GM15510 (cell line): ENCODE results near the gene DLX3.

Experiments used
- POLR2A ChIP-seq: IDR thresholded peaks from 3 replicates; pipeline ENCODE4 v1.6.1; 2011; ENCODE audit warnings: borderline replicate concordance; ENCODE audit not compliant: insufficient read length; ENCODE audit errors: extremely low read depth

Gene DLX3

DNA sequence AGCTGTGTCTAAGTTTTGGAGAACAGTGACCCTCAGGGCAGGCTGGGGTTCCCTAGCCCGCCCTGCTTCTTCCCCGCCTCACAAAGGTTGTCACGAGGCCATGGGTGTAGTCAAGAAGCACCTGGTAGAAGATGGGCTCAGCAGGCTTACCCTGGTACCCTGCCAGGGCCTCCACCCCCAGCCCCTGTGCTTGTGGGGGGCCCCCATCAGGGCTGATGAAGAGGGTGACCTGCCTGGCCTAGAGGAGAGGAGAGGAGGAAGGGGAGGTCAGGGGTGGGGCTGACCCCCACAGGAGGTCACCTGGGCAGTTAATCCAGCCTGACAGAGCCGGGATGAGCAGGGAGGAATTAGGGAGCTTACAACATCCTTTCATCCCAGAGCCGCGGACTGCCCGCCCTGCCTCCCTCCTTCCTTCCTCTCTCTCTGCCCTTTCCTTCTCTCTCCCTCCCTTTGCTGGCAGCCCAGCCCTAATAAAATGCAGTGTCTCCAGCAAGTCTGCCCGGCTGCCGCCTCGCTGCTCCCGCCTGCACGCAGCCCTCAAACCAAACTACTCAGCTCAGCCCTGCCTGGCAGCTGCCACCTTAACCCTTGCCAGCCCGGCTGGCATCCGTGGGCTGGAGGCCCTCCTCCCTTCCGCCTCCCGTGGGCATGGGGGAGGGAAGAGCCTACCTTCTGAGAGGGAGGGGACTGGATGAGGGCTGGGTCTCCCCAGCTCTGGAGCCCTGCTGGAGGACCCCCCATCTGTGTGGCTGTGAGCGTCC is 7.2 kb downstream of the DLX3 start:
- TF ChIP-seq POLR2A: no peak

DNA sequence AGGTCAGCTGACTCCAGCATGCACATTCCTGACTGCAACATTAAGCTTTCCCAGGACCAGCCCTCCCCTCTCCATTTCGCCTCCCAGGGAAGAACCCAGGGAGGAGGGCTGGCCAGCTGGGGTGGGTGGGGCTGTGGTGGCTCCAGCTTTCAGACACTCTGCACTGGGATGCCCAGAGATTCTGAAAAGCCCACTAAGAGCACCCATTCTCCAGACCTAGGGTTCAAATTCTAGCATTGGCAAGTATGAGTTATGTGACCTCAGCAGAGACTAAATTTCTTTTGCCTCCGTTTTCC is 7.8 kb downstream of the DLX3 start:
- no peak for TF ChIP-seq POLR2A

DNA sequence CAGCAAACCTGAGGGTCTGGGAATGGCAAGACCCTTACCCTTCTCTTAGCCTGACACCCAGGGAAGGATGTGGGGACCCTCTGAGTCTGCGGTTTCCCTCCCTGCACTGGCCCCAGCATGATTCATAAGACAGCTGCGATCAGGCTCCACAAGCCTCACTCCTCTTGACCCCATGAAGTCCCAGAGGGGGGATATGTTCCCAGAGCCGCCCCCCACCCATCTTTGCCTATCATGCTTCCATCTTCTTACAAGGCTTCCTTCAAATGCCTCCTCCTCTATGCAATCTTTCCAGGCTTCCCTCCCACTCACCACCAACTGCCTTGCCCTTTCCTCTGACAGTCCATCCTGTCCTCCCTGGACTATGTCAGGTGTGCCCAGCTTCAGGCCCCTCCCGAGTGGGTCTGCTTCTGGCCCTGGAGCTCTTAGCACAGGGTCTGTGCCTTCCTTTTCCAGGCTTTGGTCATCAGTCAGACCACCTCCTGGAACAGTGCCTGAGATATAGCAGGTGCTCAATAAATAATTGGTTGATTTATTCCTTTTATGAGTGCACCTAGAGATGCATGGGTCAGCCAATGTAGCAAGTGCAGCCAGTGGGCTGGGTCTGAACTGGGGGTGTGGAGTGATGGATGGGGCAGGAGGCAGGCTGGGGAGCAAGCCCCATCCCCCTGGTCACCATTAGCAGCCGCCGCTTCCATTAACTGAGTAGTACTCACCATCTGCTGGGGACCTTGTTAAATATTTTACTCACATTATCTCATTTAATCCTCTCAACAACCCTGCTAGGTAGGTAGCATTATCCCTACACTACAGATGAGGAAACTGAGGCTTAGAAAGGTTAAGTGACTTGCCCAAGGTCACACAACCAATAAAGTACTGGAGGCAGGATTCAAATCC is 8.4 kb downstream of the DLX3 start:
- no peak for TF ChIP-seq POLR2A

DNA sequence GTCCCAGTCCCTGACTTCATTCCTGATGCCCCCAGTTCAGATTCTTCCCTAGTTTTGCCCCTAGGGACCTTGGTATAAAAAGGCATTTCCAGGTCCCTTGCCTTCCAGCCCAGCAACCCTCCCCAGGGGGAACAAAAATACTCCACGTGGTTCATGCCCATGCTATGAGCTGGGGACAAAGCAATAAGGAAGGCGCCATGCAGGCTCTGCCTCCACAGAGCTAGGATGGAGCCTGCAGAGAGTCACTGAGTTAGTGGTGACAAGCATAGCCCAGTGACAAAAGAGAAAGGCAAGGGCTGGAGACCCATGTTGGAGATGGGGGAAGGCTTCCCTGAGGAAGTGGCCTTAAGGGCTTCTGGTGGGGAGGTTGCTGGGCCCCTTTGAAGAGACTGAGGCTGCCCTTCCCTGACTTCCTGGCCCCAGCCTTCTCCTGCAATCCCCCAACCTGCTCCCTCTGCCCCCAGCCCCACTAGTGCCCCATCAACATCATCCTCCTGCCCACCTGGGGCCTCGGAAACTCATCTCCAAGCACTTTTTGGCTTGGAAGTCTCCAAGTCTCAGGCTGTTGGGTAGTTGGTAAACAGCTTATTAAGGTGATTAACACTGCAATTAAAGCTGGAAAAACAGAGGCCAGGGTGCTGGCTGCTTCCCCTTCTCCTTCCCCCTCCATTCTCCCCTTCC is 9.6 kb downstream of the DLX3 start:
- no peak for TF ChIP-seq POLR2A

DNA sequence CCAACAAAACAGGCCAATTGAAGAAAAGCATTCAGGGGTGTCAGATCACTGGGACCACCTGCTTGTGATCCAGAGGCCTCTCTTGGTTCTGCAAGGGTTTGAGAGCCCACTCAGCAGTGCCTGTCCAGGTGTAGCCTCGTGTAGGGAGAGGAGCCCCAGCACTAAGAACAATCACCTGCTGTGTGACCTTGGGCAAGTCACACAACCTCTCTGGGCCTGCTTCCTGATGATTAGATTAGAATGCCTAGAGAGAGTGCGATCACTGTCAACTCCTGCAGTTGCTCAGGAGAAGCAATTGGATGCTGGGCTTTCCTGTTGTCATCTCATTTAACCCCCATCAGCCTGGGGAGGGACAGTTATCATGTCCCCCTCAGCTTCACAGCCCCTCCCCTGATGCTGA is 10.2 kb downstream of the DLX3 start:
- no peak for TF ChIP-seq POLR2A

DNA sequence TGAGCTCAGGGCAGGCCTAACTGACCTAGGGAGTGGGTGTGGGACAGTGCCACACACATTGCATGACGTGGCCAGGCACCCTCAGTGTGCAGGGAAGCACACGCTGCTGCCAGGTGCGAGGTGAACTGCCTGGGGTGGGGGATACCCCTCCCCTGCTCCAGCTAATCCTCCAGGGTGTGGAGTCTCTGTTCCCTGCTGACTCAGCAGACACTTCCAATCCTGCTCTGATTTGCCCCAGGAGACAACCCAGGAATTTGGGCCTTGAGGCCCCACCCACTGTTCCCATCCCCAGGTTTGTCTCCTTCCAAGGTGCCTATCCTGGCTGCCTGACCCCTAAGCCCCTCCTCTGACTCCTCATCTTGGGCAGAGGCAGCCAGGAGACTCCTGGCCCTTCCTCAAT is 10.7 kb downstream of the DLX3 start:
- no peak for TF ChIP-seq POLR2A

DNA sequence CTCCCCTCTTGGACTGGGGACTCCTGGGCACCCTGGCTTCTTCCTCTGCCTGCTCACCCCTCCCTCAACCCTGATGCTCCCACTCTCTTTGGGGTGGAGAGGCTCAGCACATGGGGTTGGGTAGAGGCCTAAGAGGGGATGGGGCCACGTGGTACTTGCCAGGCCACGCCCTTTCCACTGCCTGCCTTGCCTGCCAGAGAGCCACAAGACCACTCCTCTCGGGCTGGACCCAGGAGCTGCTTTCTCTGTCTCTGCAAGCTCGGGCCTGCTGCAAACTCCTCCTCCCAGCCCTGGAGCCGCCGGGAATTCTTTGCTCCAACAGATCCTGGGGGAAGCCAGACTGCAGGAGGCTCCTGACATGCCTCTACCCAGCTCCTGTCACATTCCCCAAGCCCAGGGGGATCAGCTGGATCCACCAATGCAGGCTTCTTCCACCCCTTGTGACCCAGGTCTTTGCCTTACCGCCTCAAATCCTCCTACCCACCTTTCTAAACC is 14.3 kb downstream of the DLX3 start:
- TF ChIP-seq POLR2A: no peak

DNA sequence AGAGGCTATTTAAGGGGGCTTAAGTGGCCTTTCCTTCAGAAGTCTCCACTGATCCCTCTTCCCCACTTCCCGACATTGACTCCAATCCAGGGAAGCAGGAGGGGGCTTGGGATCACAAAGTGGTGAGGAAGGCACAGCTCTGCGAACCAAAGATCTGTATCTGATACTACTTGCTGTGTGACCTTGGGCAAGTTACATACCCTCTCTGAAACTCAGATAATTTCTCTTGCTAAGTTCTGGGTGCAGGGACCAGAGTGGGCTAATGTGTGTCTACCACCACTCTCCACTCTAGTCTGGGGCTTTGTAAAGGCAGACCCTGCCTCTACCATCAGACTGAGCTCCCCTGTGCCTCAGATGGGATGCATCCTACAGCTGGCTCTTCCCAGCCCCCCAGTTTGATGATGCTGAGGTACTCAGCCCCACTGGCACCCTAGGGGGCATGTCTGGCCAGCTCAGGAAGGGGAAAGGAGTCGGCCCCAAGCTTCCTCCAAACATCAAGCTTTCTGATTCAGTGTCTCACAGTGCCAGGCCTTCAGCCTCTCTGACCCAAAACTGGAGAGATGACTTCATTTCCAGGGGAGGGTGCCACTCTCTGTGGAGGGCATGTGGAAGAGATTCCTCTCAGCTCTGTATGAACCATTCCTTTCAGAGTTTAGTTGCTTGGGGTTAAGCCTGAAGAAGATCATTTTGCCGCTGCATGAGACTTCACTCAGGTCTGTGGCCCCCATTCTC is 15.1 kb downstream of the DLX3 start:
- no peak for TF ChIP-seq POLR2A

DNA sequence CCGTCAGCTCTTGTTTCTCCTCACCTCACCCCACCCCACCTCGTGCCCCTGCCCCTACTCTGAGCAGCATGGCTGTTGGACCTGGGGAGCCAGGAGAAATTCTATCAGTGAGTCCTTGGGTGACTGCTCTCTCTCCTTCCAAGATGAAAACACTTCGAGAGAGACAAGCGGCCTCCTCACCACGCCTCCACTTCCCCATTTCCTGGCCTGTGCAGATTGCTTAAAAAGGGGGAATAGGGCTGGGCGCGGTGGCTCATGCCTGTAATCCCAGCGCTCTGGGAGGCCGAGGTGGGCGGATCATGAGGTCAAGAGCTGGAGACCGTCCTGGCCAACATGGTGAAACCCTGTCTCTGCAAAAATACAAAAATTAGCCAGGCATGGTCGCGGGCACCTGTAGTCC is 16.5 kb downstream of the DLX3 start:
- no peak for TF ChIP-seq POLR2A

DNA sequence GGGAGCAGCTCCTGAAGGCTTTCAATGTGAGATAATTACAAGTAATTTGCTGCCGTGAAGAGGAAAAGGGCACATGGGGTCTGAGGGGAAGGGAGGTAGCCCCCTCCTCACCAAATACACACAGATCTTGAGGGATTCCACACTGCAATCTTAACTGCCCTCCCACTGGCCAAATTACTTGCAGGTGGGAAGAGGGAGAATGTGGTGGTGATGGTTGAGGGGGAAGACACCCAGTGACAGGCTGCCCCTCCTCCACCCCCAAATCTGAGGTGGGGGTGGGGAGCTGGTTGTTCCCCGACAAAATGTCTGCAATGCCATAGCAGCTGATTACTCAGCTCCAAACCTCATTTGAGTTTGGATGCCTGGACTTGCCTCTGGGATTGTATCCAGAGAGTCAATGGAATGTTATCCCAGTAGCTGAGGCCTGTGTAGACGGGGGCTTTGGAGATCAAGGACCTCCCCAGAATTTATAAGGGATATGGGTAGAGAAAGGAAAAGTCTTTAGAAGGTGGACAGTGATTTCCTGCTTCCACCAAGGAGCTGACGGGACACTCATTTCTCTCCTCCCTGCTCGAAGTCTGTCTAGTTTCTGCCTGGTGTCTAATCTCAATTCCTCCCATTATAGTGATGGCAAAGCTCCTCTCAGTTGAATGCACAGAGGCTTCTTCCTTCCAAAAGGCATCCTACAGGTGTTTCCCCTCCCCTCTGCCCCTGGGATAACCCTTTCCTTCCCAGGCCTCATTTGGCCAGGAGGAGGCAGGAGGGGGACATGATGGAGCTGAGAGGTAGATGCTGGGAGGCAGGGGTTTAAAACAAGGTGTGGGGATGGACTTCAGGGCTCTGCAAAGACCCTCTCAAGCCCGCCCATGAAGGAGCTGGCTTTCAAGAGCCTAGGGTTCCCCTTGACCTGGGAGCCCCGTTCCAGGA is 17.3 kb downstream of the DLX3 start:
- TF ChIP-seq POLR2A: no peak

DNA sequence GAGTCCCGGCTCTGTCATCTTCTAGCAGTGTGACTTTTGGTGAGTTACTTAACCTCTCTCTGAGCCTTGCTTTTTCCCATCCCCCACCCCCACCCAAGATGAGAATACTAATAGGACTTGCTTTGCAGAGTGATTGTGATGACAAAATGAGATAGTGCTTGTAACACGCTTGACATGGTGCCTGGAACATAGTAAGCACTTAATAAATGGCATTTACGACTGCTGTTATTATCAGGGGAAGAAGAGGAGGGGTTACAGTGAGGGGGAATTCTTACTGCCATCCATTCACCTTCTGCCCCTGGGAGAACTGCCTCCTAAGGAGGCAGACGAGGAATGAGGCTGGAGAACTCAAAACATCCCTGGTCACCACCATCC is 18.2 kb downstream of the DLX3 start:
- TF ChIP-seq POLR2A: no peak

DNA sequence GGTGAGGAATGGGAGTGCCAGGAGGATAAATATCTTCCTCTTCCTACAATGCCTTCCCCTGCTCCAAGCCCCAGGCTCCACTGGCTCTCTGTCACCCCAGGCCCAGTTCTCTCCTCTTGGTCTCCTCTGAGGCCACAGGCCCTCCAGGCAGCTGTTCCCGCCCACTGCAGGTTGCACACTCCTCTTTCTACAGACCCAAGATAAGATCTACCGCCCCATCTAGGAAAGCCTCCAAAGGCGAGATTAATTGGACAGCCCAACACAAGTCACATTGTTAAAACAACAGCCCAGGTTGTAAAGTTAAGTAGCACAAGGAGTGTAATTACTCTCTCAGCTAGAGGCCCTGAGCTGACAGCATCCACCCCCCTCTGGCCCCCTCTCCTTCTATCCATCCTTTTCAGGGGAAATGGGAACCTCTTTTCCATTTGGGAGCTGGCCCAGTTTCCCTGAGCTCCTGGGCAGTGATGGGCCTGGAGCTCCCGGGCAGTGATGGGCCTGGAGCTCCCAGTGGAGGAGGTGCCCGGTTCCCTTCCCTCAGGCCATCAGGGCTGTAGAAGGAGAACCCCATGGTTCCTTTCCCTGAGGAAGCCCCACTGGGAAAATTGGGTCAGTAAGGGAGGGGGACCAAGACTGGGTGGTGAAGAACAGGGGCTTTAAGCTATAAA is 18.7 kb downstream of the DLX3 start:
- TF ChIP-seq POLR2A: no peak

DNA sequence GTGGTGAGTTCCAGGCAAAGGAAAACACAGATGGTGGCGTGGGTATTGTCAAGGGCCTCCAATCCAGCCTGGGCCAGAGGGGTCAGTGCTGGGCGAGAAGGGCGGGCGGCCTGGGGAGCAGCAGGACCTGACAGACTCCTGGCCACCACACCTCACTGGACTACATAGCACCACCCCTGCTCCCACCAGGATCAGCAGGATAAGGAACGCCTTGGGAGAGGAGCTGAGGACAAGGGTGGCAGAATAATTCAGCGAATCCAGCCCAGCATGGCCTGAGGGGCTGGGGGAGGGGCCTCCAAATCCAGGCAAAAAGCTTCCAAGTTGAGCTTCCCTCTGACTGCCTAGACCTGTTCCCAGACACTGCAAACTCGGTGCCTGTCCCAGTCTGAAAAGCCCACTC is 19.5 kb downstream of the DLX3 start:
- no peak for TF ChIP-seq POLR2A

DNA sequence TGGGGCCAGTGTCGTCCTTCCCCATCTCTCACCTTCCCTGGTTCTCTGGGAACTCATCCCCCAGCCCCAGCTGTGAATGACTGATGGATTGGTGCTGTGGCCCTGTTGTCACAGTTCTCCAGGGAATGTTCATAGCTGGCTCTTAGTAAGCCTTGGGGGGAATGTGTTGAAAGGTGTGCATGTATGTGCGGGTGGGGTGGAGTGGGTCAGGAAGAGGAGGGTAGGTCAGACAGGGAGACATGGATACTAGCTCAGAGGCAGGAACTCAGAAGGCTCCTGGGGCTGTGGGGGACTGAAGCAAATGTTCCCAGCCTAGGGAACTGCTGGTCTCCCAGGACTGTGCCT is 21.8 kb downstream of the DLX3 start:
- no peak for TF ChIP-seq POLR2A
